Measurements from ENCODE around the gene TSG101.

GRCh38 chr11:18459634-18460033, 67.1 kb downstream of the TSG101 start:
- TF ChIP-seq CTCF (IDR thresholded peaks at IDR 0.05) = no peak
- no peak for TF ChIP-seq SIN3A (IDR thresholded peaks at IDR 0.05; ENCODE audit: borderline replicate concordance, insufficient read depth, low read depth, low read length)
- no peak for TF ChIP-seq POLR2AphosphoS5 (IDR thresholded peaks at IDR 0.05; ENCODE audit: low read depth, low read length)
- TF ChIP-seq, protein P1, sequence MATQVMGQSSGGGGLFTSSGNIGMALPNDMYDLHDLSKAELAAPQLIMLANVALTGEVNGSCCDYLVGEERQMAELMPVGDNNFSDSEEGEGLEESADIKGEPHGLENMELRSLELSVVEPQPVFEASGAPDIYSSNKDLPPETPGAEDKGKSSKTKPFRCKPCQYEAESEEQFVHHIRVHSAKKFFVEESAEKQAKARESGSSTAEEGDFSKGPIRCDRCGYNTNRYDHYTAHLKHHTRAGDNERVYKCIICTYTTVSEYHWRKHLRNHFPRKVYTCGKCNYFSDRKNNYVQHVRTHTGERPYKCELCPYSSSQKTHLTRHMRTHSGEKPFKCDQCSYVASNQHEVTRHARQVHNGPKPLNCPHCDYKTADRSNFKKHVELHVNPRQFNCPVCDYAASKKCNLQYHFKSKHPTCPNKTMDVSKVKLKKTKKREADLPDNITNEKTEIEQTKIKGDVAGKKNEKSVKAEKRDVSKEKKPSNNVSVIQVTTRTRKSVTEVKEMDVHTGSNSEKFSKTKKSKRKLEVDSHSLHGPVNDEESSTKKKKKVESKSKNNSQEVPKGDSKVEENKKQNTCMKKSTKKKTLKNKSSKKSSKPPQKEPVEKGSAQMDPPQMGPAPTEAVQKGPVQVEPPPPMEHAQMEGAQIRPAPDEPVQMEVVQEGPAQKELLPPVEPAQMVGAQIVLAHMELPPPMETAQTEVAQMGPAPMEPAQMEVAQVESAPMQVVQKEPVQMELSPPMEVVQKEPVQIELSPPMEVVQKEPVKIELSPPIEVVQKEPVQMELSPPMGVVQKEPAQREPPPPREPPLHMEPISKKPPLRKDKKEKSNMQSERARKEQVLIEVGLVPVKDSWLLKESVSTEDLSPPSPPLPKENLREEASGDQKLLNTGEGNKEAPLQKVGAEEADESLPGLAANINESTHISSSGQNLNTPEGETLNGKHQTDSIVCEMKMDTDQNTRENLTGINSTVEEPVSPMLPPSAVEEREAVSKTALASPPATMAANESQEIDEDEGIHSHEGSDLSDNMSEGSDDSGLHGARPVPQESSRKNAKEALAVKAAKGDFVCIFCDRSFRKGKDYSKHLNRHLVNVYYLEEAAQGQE (IDR thresholded peaks at IDR 0.05; ENCODE audit: insufficient read depth in 1 of 2, low read depth in 2 of 2, low read length in 1 of 2) = no peak
- no peak for TF ChIP-seq TCF7L2 (IDR thresholded peaks at IDR 0.05; ENCODE audit: low read depth, low read length)

Measured in Panc1 (cell line).